ELF-1 (cell line): Measurements from ENCODE around the gene DIMT1.

Experiments
- DNase-seq: peaks from one replicate; pipeline ENCODE4 v3.0.0-alpha.2; 2016; ENCODE audit warnings: low read depth, low spot score

DIMT1 gene

GRCh38 chr5:62403411-62404250 is at the start of gene DIMT1:
DIMT1 (minus strand) TSS chr5:62403905; CDS start chr5:62403772, 133 bp downstream.
- peak; percentile 99 for DNase-seq

- DNase-seq: no peak
These were observed 46.6 kb upstream of the DIMT1 start for GRCh38 chr5:62450259-62450658.

- no peak for DNase-seq
These were observed 44.8 kb upstream of the DIMT1 start for GRCh38 chr5:62448528-62448927.

- DNase-seq: no peak
These were observed 28.9 kb upstream of the DIMT1 start for GRCh38 chr5:62432621-62433064.

- no peak for DNase-seq
These were observed 28.3 kb upstream of the DIMT1 start for GRCh38 chr5:62431735-62432620.

GRCh38 chr5:62424763-62425162 is 21.1 kb upstream of the DIMT1 start:
- DNase-seq: no peak

- no peak for DNase-seq
These were observed 17.7 kb upstream of the DIMT1 start for GRCh38 chr5:62421414-62421813.

- DNase-seq: no peak
These were observed 15.9 kb upstream of the DIMT1 start for GRCh38 chr5:62419609-62420008.

- DNase-seq: no peak
These were observed 14.9 kb upstream of the DIMT1 start for GRCh38 chr5:62418462-62419076.

- DNase-seq: no peak
These were observed 10.0 kb upstream of the DIMT1 start for GRCh38 chr5:62413711-62414110.

GRCh38 chr5:62412549-62413329 is 9.0 kb upstream of the DIMT1 start, which contains the start of gene IPO11:
IPO11 (plus strand) TSS chr5:62412763; CDS start chr5:62437280, 24,517 bp downstream.
- DNase-seq: peak; percentile 99

GRCh38 chr5:62395210-62395950 is 8.3 kb downstream of the DIMT1 start:
- no peak for DNase-seq

- no peak for DNase-seq
These were observed 16.9 kb downstream of the DIMT1 start for GRCh38 chr5:62386824-62387223.

- DNase-seq: no peak
These were observed 17.8 kb downstream of the DIMT1 start for GRCh38 chr5:62385816-62386400.

GRCh38 chr5:62385131-62385530 is 18.6 kb downstream of the DIMT1 start:
- no peak for DNase-seq

GRCh38 chr5:62376064-62376463 is 27.6 kb downstream of the DIMT1 start:
- DNase-seq: no peak

- no peak for DNase-seq
These were observed 28.1 kb downstream of the DIMT1 start for GRCh38 chr5:62375627-62376026.

GRCh38 chr5:62374090-62374489 is 29.6 kb downstream of the DIMT1 start:
- no peak for DNase-seq

- DNase-seq: no peak
These were observed 30.3 kb downstream of the DIMT1 start for GRCh38 chr5:62373382-62373781.

GRCh38 chr5:62372600-62372999 is 31.1 kb downstream of the DIMT1 start:
- DNase-seq: no peak
